ENCODE measurements around the gene AOC1.

The AOC1 gene

DNA sequence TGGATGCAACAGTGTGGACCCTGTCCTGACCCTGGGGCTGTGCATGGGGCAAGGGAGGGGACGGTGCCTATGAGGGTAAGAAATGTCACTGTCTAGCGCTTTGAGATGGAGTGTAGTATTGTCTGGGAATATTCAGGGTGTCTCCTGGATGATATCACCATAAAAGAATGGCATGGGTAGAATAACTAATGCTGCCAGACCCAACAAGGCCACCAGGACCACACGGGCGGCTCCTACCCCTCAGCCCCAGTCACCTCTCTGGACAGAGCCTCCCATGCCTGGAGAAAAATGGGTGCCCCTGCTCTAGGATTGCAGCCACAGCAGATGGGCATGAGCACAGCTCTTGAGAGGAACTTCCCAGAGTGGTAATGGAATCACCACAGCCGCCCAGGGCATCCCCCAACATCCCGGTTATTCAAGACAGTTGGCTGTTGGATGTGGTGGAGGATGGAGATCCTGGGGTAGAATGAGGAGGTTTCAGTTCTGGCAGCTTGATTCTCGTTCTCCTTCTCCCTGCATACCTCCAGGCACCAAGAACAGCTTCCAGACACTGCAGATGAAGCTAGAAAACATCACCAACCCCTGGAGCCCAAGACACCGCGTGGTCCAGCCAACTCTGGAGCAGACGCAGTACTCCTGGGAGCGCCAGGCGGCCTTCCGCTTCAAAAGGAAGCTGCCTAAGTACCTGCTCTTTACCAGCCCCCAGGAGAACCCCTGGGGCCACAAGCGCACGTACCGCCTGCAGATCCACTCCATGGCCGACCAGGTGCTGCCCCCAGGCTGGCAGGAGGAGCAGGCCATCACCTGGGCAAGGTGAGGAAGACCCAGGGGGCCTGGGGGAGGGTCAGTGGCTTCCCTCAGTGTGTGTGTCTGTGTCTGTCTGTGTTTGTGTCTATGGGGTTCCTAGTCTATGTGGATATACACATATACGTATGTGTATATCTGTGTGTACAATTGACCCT is 6.2 kb downstream of the AOC1 start:
- DNase-seq (ENCODE audit: low read depth), result no peak

DNA sequence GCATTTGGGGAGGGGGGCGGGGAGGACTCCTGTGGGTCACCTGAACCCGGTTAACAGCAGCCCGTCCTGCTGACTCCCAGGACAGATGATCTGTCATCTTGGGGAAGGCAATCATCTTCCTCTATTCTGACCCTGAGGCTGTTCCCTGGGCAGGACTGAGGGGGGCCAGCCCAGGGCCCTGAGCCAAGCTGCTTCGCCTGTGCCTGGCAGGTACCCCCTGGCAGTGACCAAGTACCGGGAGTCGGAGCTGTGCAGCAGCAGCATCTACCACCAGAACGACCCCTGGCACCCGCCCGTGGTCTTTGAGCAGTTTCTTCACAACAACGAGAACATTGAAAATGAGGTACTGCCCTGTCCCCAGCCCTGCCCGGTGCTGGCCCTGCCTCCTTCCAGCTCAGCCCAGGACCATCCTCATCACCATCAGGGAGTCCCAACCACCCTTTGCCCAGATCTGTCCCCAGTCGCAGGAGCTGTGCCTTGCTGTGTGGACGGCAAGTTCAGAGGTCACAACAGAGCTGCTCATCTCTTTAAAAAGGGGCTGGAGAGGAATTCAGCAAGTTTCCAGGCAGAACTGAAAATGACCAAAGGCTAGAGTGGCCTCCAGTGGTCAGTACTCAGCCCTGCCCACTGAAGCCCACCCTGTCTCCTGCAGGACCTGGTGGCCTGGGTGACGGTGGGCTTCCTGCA is 8.1 kb downstream of the AOC1 start:
- no peak for DNase-seq (ENCODE audit: low read depth)

DNA sequence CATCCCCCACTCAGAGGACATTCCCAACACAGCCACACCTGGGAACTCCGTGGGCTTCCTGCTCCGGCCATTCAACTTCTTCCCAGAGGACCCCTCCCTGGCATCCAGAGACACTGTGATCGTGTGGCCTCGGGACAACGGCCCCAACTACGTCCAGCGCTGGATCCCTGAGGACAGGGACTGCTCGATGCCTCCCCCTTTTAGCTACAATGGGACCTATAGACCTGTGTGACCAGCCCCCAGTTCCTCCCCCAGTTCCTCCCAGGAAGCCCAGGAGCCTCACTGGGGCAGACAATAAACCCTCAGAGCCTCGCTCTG is 8.6 kb downstream of the AOC1 start:
- DNase-seq (ENCODE audit: low read depth), result no peak

DNA sequence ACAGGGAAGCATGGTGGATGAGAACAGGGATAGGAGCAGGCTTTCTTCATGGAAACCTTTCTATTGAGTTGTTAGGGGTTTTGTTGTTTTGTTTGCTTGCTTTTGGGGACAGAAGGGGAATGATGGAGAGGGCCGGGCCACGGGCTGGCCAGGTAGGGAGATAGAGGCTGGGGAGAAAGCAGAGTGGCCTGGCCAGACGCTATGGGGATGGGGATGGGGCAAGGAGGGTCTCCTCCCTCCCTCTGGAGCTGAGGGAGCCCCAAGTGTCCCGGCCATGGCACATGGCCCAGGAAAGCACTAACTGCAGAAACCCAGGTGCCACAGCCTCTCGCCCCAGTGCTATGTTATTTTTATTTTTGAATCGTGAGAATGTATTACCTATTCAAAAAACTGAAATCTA is 10.0 kb downstream of the AOC1 start:
- no peak for DNase-seq (ENCODE audit: low read depth)

DNA sequence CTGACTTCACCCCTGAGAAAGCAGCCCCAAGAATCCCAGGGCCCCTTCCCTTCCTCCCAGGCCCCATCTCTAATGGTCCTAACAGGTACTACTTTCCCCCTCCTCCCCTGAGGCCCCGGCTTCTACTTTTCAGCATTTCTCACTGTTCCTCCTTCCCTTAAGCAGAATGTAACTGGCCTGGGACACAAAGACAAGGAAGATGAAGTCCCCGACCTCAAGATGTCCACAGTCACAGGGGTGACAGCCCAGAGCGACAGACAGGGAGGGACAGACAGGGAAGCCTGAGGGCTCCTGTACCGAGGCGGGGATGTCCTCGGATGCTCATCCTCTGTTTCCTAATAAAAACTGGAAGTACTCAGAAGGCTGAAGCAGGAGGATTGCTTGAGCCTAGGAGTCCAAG is 11.6 kb downstream of the AOC1 start:
- DNase-seq (ENCODE audit: low read depth), result no peak

DNA sequence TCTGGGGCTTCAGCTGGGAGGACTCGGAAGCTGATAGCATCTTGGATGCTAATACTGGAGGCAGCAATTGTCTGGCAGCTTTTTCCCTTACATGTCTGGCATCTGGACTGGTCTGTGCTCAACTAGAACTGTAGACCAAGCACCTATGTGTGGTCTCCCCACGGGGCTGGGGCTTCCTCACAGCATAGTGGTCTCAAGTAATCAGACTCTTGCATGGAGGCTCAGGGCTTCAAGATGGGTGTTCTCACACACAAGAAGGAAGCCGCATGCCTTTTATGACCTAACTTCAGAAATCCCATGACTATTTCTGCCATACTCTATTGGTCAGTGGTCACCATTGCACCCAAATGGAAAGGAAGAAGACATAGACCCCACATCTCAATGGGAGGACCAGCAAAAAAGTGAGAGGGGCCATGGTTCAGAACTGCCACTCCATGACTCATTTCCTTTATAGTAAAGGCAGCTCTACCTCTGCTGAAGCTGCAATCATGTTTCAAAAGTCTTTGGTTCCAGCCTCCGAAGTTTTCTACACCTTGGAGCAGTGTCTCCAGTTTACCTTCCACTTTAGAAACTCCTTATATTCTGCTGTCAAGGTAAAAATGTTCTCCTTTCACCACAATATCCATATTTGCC is 14.7 kb downstream of the AOC1 start:
- DNase-seq (ENCODE audit: low read depth), result no peak

DNA sequence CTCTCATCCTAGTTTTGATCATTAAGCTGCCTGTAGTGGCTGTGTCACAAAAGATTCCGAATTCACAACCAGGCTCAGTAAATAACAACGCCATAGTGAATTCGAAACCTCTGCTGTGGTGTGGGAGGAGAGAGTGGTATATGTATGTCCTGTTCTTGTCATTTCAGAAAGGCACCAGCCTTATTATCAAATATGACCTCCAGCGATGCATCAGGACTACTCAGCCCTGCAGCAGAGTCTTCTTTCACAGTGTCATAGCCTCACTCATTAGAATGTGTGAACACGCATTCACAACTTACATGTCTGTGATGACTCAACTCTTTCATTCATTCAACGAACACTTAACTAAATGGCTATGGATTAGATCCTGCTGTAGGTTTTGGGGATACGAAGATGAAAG is 15.3 kb downstream of the AOC1 start:
- no peak for DNase-seq (ENCODE audit: low read depth)

DNA sequence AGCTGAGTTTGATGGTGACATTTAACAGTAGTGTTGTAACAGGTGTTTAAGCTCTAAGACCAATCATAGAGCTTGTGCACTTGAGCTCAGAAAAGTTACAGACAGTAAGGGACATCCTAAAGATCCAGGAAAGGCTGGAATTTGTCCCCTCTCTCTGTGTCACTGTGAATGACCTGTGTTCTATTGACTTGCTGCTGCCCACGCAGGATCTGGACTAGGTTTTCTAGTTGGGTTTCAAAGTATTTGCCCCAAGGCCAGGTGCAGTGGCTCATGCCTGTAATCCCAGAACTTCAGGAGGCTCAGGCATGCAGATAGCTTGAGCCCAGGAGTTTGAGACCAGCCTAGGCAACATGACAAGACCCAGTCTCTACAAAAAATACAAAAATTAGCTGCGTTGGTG is 17.1 kb downstream of the AOC1 start:
- DNase-seq (ENCODE audit: low read depth), result no peak

DNA sequence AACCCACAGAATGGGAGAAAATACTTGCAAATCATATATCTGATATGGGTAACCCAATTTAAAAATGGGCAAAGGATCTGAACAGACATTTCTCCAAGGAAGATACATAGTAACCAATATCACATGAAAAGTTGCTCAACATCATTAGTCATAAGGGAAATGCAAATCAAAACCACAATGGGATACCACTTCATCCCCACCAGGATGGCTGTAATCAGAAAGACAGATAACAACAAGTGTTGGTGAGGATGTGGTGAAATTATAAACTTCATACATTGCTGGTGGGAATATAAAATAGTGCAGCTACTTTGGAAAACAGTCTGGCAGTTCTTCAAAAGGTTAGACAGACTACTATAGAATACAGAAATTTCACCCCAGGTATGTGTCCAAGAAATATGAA is 19.3 kb downstream of the AOC1 start:
- DNase-seq (ENCODE audit: low read depth), result no peak

DNA sequence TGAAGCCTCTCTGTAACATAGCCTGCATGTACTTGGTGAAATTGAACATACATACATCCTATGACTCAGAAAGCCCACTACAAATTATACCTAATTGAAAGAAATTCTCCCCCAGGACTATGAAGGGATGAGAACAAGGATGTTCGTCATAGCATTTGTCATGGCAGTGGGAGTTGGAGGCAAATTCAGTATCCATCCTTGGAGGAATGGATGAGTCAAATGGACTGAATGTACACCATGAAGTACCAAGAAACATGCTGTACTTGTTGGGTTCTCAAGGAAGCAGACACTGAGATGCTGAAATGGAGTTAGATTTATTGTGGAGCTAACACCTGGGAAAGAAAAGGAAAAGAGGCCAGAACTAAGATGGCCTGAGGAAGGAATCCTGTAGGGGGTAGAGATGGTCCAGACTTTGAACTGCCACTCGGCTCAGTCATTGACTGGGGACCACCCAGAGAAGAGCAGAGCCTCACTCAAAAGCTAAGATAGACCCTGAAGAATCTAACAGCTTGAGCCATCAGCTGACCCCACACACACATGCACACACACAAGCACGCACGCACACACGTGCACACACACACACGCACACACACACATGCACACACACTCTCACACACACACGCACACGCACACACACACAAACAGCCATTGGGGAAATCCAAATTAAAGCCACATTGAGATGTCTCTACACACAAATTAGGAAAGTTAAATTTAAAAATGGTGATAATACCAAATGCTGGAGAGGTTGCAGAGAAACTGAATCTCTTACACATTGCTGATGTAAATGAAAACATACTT is 22.3 kb downstream of the AOC1 start:
- no peak for DNase-seq (ENCODE audit: low read depth)

DNA sequence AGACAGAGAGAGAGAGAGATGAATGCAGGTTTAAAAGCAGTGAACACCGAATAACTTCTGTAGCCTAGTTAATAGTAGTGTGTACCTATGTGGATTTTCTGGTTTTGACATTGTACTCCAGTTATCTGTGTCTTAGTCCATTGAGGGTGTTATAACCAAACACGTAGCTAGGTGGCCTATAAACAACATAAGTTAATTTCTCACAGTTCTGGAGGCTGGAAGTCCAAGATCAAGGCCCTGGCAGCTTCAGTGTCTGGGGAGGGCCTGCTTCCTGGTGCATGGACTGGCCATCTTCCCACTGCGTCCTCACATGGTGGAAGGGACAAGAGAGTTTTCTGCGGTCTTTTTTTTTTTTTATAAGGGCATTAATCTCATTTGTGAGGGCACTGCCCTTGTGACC is 23.5 kb downstream of the AOC1 start:
- no peak for DNase-seq (ENCODE audit: low read depth)

DNA sequence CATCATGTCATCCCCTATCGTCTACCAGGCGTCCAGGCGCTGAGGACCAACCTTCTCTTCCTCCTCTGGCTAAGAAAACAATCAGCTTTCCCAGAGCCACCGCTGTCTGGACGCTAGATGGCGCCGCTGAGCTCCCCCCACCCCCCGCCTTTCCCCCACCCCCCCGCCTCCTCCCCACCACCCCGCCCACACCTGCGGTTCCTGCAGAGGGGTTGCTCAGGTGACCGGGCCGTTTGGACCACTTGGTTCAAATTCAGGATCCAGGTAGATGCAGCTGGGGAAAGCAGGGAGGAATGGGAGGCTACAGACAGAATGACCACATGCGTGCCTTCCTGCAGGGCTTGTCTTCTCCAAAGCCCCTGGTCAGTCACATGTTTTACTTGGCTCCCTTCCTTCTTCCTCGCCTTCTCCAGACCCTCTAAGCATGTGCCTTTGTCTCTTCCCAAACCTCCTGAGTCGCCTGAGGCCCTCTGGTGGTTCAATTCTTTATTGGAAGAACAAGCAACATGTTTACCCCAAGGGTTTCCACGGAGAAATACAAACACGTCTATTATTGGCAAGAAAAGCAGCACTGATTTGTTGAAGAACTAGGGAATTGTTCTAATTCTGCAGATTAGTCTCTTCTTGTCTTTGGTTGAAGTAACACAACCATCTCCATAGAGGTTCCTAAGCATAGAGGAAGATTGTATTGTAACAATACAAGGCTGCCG is 24.7 kb downstream of the AOC1 start:
- peak; percentile 33 for DNase-seq (ENCODE audit: low read depth)

DNA sequence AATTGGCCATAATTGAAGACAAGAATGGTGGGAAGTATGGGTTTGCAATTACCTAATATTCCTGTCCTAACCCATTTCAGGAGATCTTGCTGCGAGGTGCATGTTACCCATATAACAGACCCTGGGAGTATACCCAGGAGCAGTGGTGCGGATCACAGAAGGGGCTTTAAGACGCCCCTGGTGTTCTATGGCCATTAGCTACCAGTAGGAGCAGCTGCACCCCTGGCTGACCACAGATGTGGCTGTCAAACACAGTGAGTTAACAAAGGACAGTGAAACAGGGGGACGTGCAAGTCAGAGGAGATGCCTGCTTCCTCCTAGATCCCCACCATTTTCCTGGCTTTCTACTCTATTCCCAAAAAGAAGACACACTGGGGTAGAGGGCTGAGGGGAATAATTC is 25.2 kb downstream of the AOC1 start:
- DNase-seq (ENCODE audit: low read depth), result no peak

DNA sequence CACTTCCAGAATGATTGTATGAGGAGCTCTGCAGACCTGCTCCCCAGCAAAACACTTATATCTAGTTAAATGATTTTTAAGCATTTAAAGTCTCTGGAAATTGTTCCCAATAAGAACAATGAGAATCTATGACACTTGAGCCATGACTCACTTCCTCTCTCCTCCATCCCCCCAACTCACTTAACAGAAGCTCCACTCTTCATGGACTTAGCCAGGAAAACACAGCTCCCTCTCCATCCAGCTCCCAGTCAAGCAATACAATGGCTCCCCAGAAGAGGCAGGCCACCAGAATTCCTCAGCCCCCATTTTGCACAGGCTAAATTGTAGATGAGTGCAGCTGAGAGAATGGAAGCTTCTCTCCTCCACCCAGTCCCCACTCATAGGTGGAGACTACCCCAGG is 27.0 kb downstream of the AOC1 start:
- no peak for DNase-seq (ENCODE audit: low read depth)

DNA sequence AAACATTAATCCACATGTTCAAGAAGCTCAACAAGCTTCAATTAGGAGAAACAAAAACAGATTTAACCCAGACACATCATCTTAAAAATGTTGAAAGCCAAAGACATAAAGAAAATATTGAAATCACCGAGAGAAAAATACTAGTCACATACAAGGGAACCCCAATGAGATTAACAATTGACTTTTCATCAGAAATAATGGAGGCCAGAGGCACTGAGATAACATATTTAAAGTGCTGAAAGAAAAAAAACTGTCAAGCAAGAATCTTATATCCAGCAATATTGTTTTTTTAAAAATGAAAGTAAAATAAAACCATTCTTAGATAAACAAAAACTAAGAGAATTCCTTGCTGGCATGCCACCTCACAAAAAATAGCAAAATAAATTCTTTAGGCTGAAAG is 28.9 kb downstream of the AOC1 start:
- no peak for DNase-seq (ENCODE audit: low read depth)

DNA sequence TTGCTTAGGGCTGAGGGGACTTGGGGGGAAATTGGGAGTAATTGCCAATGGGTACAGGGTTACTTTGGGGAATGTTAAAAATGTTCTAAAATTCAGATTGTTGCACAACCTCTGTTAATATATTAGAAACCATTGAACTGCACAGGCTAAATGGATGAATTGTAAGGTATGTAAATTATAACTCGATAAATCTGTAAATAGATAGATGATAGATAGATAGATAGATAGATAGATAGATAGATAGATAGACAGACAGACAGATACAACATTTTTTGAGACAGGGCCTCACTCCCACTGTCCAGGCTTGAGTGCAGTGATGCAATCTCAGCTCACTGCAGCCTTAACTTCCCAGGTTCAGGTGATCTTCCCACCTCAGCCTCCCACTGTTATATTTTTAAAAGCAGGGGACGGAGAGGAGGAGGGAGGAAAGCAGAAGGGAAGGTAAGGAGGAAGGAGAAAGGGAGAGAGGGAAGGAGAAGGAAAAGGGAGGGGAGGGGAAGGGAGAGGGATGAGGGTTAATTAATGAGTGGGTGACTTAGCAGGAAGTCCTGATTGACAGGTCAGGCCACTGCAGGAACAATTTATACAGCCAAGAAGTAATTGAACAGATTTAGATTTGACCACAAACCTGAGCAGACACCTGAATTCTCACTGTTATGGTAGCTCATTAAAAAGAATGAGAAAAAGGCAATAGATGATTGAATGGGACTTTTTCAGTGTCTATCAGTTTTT is 38.7 kb downstream of the AOC1 start:
- DNase-seq (ENCODE audit: low read depth), result no peak

DNA sequence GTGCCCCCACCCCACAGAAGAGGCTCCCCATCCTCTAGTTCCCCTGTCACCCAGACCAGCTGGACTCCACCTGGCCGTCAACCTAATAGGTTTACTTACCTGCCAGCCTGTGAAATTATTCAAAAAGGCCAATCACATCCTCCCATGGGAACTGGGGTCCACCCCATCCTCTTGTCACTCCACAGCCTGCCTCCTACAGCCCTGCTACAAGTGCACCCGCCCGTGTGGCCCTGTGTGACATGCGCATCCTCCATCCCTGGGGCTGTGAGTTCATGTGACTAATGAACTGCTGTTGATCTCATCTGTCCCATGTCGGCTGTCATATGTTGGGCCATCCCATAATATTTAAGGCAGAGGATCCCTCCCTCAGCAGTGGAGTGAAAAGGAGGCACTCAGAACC is 39.4 kb downstream of the AOC1 start:
- DNase-seq (ENCODE audit: low read depth), result no peak

DNA sequence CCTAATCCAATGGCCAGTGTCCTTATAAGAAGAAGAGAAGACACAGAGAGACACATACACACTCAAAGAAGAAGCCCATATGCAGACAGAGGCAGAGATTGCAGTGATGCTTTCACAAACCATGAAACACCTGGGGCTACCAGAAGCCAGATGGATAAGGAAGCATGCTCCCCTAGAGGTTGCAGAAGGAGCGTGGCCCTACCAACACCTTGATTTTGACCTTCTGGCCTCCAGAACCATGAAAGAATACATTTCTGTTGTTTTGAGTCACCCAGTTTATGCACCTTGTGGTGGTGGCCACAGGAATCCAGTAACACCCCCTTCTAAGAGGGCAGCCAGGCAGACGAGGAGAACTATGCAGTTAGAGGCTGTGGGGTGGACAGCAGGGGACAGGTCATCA is 43.5 kb downstream of the AOC1 start:
- DNase-seq (ENCODE audit: low read depth), result no peak

DNA sequence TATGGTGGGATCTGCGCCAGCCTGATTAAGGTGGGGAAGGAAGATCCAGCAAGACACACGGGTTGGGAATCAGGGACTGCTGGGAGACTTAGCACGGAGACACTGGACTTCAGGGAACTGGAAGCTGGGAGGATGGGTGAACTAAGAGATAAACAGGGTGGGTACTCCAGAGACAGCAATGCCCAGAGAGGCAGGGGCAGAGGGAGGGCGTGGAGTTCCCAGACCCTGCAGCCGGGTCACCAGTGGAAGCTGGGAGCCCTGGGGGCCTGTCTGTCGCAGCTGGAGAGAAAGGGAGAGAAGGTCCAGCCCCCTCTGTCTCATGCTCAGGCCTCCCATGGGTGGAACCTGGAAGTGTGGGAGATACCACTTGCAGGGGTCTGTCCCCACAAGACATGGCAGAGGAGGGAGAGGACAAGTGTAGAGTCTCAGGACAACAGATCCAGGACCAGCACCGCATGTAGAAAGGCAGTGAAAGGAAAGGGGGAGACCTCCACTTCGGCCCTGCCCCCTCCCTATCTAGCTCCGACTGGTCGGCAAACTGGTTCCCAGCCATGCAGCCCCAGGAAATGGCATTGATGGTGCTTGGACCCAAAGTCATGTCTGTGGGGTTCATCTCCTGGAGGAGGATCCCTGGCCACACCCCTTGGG is 44.4 kb downstream of the AOC1 start:
- DNase-seq (ENCODE audit: low read depth), result no peak

All from activated T-cell treated with anti-CD3 and anti-CD28 coated beads for 1 hour (primary cell).